Esophagus (tissue), 2 donors: ENCODE results near the gene HDAC9. TPM values are rescaled to one million over a fixed set of nuclear protein-coding genes. Genes with fewer than 3 reads are reported as not detected.

Experiments used
- H3K27ac ChIP-seq, 2 donors: one replicate each; pipeline ENCODE4 v1.5.1; 2013; ENCODE audit warnings: low read depth in 2 of 2, mild to moderate bottlenecking in 2 of 2, inconsistent platforms in 1 of 2, low read length in 1 of 2, moderate library complexity in 1 of 2
- H3K27me3 ChIP-seq, 2 donors: one replicate each; pipeline ENCODE4 v1.6.1; 2013; ENCODE audit warnings: low read length in 2 of 2, control low read depth in 1 of 2, mild to moderate bottlenecking in 1 of 2; ENCODE audit not compliant: insufficient read depth in 2 of 2, control insufficient read depth in 1 of 2
- H3K36me3 ChIP-seq, 2 donors: one replicate each; pipeline ENCODE4 v1.6.1; 2013; ENCODE audit warnings: low read length in 1 of 2; ENCODE audit not compliant: control insufficient read depth in 2 of 2, insufficient read depth in 2 of 2
- H3K4me1 ChIP-seq, 2 donors: one replicate each; pipeline ENCODE4 v1.6.1; 2013; ENCODE audit warnings: low read length in 1 of 2; ENCODE audit not compliant: control insufficient read depth in 2 of 2, insufficient read depth in 2 of 2
- H3K4me3 ChIP-seq, 2 donors: one replicate each; pipeline ENCODE4 v1.5.1; 2013; ENCODE audit warnings: low read length in 2 of 2, mild to moderate bottlenecking in 2 of 2, low read depth in 1 of 2, moderate library complexity in 1 of 2
- H3K9me3 ChIP-seq, 2 donors: one replicate each; pipeline ENCODE4 v1.6.1; 2013; ENCODE audit warnings: mild to moderate bottlenecking in 2 of 2, low read depth in 1 of 2, low read length in 1 of 2, moderate library complexity in 1 of 2; ENCODE audit not compliant: control insufficient read depth in 2 of 2, insufficient read depth in 1 of 2
- WGBS, 2 donors: extraction: QIAGEN DNeasy Blood & Tissue Kit; methylation state at CpG; one replicate each; pipeline ENCODE4 v1.1.7; 2013; 5-methylcytosine and 5-hydroxymethylcytosine counted together
- polyA plus RNA-seq, 2 donors: library from polyadenylated mRNA; stranded (reverse); fragments of 200-250 nt; gene quantifications; one replicate each; pipeline ENCODE4 v1.2.3, GENCODE V29; 2013
- donor health status: healthy with polysubstance abuse.
- donor health status: Bipolar disorder and iron deficiency.

Gene HDAC9
- polyA plus RNA-seq, 2 donors = 0.69 to 1.1 TPM

DNA sequence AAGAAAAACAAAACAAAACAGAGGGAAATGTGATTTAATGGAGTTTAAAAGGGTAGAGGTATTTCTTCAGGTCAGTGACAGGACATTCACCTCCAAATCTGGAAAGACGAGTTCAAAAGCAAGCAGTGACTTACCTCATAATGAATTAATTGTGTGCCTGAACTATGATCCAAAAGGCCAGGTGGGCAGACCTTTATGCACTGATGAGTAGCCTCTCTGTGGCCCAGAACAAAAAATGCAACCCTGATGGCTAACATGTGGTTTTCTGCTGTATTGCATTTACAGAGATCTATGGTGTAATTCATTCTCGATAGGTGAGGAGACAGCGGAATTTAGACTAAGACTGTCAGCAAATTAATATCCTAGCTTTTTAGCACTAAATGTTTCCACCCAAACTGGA is 142.0 kb downstream of the HDAC9 start:
- Histone ChIP-seq H3K27me3 (no peaks in the 10 kb centered on the region), H3K4me1 (no peaks in the 10 kb centered on the region), H3K27ac (no peak overlapping the region), H3K4me3 (no peak overlapping the region), H3K9me3 (no peaks in the 10 kb centered on the region), H3K36me3 (no peaks in the 10 kb centered on the region)
- 84% methylated on average over 3 of the region's 3 CpGs for WGBS, 2 donors

DNA sequence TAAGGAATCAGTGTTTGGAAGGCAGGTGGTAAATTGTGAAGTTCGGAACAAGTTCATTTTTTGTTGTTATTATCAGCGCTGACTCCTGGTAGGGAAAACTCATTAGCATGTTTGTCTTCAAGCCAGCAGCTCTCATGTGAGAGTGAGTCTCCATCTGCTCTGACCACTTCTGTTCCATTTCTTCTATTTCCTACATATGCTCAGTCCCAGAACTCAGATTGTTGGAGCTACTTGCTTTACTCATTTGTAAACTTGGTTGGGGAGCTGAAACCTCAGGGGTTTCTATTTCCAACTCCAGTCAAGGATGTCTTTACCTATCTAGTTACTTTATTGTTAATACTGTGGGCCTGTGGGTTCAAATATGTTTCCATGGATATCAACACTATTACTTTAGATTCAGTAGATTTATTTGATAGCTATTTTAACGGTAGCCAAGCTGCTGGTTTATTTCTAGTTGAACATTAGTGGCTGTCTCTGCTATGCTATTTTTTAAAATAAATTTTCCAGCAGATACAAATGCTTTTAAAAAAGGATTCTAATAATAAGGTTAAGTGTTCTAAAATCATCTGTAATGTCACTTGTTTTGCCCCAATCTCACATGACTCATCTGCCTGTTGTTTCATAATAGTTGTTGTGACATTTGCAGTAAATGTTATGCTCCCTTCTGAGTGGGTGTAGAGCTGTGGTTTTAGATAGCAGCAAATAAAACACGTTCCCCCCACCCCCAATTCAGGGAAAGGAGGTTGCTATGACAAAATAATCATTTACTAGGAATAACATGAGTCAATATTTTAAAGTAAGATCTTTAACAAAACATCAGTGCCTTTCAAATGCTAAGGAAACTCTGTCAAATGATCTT is 143.3 kb downstream of the HDAC9 start:
- Histone ChIP-seq H3K27me3 (no peaks in the 10 kb centered on the region), H3K9me3 (no peaks in the 10 kb centered on the region), H3K4me3 (no peak overlapping the region), H3K27ac (peak overlapping the region in 1 of 2 donors; percentile 49), H3K4me1 (no peaks in the 10 kb centered on the region), H3K36me3 (no peaks in the 10 kb centered on the region)
- 63 to 64% methylated on average over 4 of the region's 4 CpGs for WGBS, 2 donors

DNA sequence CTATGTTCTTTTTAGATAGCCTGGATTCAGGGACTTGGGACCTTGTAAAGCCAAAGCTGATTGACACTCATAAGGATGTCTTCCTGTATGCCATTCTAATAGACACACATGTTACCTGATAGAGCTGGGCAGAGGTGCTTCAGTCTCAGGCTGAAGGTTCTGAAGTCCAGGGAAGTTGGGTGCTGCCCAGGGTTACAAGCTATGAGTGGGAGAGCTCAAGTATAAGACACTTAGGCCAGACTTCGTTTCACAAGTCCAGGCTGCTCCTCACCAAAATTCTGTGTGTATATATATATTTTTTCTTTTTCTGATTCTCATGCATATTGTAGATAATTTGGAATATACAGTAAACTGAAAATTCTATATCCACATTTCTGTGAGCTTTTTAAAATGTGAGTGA is 144.2 kb downstream of the HDAC9 start:
- no peak overlapping the region for H3K4me3 ChIP-seq
- H3K27me3 ChIP-seq = no peaks in the 10 kb centered on the region
- H3K4me1 ChIP-seq = no peaks in the 10 kb centered on the region
- WGBS, 2 donors = 76 to 87% methylated on average over 1 of the region's 1 CpG
- no peak overlapping the region for H3K27ac ChIP-seq
- no peaks in the 10 kb centered on the region for H3K9me3 ChIP-seq
- no peaks in the 10 kb centered on the region for H3K36me3 ChIP-seq

DNA sequence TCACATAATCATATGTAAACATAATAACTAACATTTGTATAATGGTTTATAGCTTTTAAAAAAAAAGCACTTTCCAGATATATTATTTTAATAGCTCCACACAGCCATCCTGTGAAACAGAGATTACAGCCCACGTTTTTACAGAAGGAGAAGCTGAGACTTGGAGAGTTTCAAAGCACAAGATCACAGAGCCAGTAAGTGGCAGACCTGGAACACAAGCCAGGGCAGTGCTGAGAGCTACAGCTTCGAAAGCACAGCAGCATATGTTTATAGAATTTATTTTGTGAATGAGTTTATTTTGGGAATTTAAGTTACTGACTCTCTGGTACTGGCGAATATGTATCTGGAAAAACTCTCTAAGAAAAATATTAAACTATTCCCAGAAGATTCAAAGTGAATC is 149.4 kb downstream of the HDAC9 start:
- H3K4me1 ChIP-seq = no peaks in the 10 kb centered on the region
- 51 to 57% methylated on average over 3 of the region's 3 CpGs for WGBS, 2 donors
- no peaks in the 10 kb centered on the region for H3K27me3 ChIP-seq
- no peaks in the 10 kb centered on the region for H3K9me3 ChIP-seq
- H3K27ac ChIP-seq = no peak overlapping the region
- no peaks in the 10 kb centered on the region for H3K36me3 ChIP-seq
- no peak overlapping the region for H3K4me3 ChIP-seq

DNA sequence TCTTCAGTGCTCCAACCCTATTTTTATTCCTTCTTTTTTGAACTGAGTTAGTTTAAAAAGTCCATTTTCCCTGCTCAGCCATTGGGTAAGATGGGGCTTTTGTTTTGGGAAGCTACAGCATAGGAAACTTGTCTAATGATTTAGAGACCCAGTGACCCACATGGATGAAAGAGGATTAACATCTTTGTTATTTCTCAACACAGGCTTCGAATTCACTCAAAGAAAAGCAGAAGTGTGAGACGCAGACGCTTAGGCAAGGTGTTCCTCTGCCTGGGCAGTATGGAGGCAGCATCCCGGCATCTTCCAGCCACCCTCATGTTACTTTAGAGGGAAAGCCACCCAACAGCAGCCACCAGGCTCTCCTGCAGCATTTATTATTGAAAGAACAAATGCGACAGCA is 152.0 kb downstream of the HDAC9 start:
- Histone ChIP-seq H3K4me1 (no peaks in the 10 kb centered on the region), H3K4me3 (no peak overlapping the region), H3K36me3 (no peaks in the 10 kb centered on the region), H3K27me3 (no peaks in the 10 kb centered on the region), H3K27ac (no peak overlapping the region), H3K9me3 (no peaks in the 10 kb centered on the region)
- 81 to 88% methylated on average over 5 of the region's 5 CpGs for WGBS, 2 donors

DNA sequence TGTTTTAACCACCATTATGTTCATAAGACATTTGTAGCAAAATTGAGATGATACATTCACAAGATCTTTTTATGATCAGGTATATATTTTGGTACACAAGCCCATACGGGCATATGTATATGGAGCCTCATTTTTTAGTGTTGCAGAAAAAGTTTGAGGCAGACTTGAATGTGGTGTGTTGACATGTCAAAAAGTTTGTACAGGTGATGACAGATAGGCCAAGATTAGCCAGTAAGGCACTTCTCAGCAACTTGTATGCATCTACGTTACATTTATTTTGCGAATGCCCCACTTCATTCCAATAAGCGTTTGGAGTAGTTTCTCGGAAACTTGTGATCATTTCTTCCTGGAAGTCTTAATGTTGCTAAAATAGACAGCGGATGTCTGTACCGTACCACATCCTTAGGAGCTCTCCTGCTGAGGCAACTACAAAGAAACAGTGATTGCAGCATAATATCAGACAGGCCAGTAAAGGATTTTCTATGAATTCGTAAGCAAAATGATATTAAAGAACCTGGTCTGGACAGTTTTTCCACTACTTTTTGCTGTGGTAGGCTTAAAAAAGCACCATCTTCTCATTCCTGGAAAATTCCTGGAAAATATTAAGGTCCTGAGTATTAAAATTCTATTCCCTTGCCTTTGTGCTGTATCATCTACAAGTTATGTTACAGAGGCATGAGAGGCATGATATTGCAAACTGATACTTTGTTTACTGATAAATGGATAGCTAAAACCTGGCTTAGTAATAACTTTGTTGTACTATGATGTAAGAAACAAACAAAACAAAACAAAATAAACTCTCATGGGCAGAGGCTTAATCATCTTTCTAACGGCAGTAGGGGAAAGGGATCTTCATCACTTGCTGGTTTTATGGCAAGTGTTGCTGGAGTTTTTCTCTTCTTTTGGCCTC is 153.6 kb downstream of the HDAC9 start:
- 89 to 90% methylated on average over 9 of the region's 9 CpGs for WGBS, 2 donors
- Histone ChIP-seq H3K27ac (no peak overlapping the region), H3K9me3 (no peaks in the 10 kb centered on the region), H3K4me3 (no peak overlapping the region), H3K4me1 (no peaks in the 10 kb centered on the region), H3K36me3 (no peaks in the 10 kb centered on the region), H3K27me3 (no peaks in the 10 kb centered on the region)

DNA sequence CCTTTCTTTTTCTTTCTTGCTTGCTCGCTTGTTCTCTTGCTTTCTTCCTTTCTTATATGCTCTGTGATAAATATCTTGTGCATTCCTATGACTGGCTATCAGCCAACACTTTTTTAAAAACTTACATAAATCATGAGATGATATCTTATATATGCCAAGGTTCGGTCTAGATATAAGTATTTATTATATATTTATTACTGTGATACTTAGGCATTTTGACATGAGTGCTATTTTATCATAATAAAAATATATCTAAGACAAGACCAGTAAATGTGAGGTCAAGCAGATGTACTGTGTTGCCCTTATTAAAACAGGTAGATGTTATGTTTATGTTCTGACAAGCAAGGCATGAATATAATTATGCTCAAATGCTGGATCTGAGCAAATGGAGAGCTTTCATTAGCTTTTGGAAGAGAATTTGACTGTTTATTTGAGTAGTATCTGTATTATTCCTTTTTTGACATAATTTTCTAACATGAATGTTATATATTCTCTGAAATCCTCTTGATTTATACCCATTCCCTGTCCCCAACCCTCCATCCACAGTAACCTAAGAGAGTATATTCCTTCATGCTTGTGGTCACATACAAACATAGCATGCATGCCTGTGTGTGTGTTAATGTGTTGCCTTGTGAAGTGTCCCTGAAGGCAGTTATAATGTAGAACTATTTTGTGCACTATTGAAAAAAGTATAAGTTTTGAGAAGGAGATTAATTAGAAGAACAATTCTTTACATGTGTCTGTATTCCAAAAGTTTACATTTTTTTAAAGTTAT is 158.0 kb downstream of the HDAC9 start:
- Histone ChIP-seq H3K27me3 (no peaks in the 10 kb centered on the region), H3K9me3 (no peaks in the 10 kb centered on the region), H3K36me3 (no peaks in the 10 kb centered on the region), H3K4me1 (no peaks in the 10 kb centered on the region), H3K27ac (no peak overlapping the region), H3K4me3 (no peak overlapping the region)
- 75% methylated on average over 2 of the region's 2 CpGs for WGBS, 2 donors

DNA sequence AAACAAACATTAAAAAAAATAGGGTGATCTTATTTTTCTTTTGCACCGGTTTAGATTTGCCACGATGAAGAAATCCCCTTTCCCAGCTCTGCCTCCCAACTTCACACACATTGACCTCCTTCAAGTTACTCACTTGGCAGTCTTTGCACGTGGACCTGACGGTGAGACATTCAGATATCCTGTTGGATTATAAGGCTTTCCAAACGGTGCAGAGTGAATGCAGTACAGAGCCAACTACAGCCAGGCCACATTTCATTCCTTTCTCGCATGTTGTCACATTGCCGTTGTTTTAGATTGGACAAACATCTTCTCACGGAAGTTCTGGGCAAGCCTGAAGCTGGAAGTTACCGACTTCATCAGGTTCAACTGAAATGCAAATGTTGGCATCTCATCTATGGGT is 159.2 kb downstream of the HDAC9 start:
- 82 to 83% methylated on average over 9 of the region's 9 CpGs for WGBS, 2 donors
- Histone ChIP-seq H3K27ac (no peak overlapping the region), H3K4me3 (no peak overlapping the region), H3K36me3 (no peaks in the 10 kb centered on the region), H3K9me3 (no peaks in the 10 kb centered on the region), H3K27me3 (no peaks in the 10 kb centered on the region), H3K4me1 (no peaks in the 10 kb centered on the region)

DNA sequence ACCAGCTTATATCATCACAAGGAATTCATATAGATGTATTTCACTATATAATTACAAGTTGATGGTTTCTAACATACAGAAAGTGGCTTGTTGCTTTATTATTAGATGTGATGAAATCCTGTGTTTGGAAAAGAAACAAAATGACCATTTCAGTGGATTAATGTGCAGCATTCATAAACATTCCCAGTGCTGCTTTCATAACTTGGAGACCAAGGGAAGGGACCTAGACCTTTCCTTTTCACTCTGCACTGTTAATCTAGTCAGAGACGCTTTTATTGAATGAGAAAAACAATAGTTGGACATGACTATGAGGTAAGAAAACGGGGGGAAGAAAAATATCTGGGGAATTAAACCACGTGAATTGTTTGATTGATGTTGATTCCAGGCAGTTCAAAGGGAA is 160.0 kb downstream of the HDAC9 start:
- H3K4me3 ChIP-seq = no peak overlapping the region
- 22 to 46% methylated on average over 3 of the region's 3 CpGs for WGBS, 2 donors
- no peaks in the 10 kb centered on the region for H3K27me3 ChIP-seq
- H3K4me1 ChIP-seq = no peaks in the 10 kb centered on the region
- no peak overlapping the region for H3K27ac ChIP-seq
- H3K36me3 ChIP-seq = no peaks in the 10 kb centered on the region
- no peaks in the 10 kb centered on the region for H3K9me3 ChIP-seq
